Left ventricle myocardium superior (tissue), 1 donor: Measurements from ENCODE around the gene TMPRSS11D. TPM values are rescaled to one million over a fixed set of nuclear protein-coding genes. Genes with fewer than 3 reads are reported as not detected.

Experiments
- ATAC-seq: fragments of 200-7000 bp; cut with Tn5 transposase; one replicate; pipeline ENCODE4 v1.9.1; 2020; ENCODE audit warnings: mild to moderate bottlenecking, moderate library complexity
- DNase-seq: peaks from one replicate; pipeline ENCODE4 v3.0.0-alpha.2; 2020
- intact Hi-C: fragments of 100-400 bp; cut with micrococcal nuclease; formaldehyde crosslinking; loops from one replicate; pipeline ENCODE4 v1.11.0; 2022
- total RNA-seq: library from RNA; stranded (reverse); fragmentation: NEBNext Ultra II Directional; extraction: Animal tissue kit (Norgen Biotek cat#: 25700); gene quantifications from one replicate; pipeline ENCODE4 v1.2.1, GENCODE V29; 2021
- donor health status: DM: no; HTN: yes; CAD: no; lungs with severe emphysema.

Gene TMPRSS11D
- total RNA-seq, 1 donor from 2014 or later: not detected

DNA sequence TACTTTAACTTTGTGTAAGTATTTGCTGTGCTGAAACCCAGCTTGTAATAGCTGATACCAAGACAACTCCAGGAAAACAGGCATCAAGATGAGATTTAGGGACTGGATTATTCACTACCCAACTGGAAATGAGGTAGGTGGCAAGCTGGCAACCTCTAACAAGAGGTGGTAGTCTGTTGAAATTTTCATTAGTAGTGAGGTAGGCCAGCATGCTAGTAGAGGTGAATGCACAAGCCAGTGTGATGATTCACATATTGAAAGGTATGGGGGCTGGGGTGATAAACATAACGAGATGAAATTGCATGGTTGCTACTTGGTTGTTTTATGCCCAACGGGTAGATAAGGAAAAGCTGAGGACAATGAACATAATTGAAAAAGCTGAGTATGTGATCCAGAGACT, 8.5 kb upstream of the TMPRSS11D start:
- DNase-seq (no peak), ATAC-seq (no peak)
- intact Hi-C loops: no loop called here

DNA sequence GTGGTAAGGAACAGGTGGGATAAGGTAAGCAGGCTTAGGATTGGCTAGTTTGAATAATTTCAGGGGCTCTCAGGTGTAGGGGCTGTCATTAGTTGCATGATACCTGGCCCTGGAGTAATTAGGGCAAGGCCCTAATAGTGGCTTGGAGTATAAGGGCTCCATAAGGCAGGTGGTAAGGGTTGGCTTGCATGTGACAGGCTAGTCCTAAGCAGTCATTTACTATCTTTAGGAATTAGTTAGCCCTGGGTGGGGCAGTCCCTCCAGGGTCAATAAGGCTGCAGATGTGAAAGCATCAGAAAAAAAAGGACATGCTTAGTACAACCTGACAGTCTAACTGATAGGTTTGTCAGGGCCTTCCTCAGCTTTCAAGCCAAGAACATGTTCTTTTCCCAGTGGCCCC, 7.8 kb upstream of the TMPRSS11D start:
- ATAC-seq (no peak), DNase-seq (no peak)
- intact Hi-C loops: no loop called here

GRCh38 chr4:67886281-67886680, 2.5 kb upstream of the TMPRSS11D start:
- ATAC-seq (no peak), DNase-seq (no peak)
- intact Hi-C loops: no loop called here

DNA sequence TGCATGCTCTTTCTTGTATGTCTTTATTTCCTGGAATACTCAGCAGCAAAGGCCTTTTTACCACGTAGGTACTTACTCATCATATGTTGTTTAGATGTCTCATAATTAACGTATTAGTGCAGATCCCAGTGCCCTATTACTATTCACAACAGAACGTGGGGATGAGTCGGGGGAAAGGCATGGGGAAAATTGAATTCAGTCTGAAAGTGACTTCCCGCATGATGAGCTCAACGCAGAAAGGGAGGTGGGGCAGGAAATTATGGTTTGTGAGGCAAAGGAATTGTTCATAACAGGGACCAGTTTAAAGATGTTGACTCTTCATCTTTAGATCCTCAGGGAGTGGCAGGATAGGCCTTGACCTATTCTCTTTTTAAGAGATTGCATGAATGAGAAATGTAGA, 2.0 kb upstream of the TMPRSS11D start:
- ATAC-seq: no peak
- DNase-seq: no peak
- intact Hi-C loops: no loop called here

DNA sequence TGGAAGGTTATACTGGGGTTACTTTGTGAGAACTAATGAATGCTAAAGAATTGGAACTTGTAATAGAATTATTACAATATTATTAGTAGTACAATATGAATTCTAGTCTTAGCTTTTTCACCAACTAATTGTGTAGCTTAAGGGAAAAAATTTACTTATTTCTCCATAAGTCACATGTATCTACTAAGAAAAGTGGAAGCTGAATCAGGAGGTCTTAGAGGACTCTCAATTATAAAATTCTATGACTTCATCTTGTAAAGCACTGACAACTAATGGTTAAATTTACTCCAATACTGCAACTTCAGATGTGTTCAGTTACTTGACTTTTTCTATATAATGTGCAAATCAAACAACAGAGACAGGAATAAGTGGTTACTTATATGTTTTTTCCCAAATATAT, 899 bp upstream of the TMPRSS11D start:
- intact Hi-C loops: no loop called here

DNA sequence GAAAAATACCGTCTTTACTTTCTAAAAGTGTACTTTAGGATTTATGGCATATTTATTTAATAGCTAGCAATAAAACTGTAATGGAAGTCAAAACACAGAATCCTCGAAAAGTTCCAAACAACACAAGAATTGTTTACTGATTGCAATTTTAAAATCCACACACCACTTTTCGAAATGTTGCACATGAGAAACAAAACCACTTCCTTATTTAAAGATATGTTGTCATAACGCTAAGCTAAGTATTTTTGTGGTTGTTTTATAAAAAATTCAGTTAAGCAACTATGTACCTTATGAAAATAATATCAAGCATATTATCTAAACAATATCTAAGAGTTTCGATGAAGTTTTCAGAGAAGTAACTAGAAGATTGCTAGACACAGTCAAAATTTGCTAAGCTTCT, 344 bp downstream of the TMPRSS11D start:
- intact Hi-C loops: no loop called here
- no peak for DNase-seq
- ATAC-seq: no peak

More for the DNA sequence above, 899 bp upstream of the TMPRSS11D start:
- ATAC-seq (no peak), DNase-seq (no peak)

DNA sequence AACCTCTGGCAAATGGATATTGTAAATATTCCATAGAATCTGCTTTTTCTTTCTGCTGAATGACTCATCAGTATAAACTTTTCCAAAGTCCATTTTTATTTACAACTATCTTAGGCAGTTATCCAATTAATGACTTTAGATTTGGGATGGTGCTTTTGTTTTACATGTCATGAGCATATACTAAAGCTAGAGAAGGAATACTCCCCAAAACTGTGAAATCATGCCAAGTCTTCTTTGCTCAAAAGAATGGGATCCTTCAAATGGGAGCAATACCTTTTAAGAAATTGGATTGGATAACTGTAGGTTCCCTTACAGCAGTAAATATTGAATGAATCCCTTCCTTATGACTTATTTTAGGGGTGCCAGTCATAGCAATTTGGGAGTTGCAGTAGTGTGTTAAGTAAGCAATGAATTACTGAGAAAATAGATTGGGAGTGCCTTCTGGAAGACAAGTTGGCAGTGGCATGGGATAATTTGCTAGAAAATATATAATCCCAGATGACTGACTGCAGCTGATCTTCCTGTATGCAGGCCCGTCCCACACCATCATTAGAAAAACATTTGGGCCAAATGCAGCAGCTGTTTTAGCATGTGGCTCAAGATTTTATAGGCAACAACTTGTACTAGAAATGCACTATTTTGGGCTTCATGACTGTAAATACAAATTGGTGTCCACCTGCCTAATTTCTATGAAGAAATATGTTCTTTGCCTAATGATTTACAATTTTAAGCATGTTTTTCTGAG, 2.8 kb downstream of the TMPRSS11D start:
- DNase-seq: no peak
- intact Hi-C loops: no loop called here
- no peak for ATAC-seq

GRCh38 chr4:67879486-67879885, 4.3 kb downstream of the TMPRSS11D start:
- intact Hi-C loops: no loop called here
- ATAC-seq: no peak
- no peak for DNase-seq

DNA sequence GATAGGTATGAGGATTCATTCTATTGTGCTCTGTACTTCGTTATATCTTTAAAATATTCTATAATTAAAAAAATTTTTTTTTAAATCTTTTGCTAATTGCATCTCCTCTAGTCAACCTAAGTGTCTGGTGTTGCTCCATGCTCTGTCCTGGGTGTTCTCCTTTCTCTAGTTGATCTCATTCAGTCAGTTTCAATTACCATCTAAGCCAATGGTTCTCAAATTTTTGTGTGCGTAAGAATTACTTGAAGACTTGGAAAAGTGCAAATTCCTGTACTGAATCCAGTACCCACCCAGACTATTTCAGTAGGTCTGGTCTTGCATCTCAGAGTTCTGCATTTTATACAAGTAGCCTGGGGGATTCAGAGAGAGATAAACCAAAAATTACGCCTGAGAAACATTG, 6.7 kb downstream of the TMPRSS11D start:
- intact Hi-C loops: no loop called here
- no peak for ATAC-seq
- no peak for DNase-seq

- no peak for ATAC-seq
- intact Hi-C loops: no loop called here
- no peak for DNase-seq
Observed at GRCh38 chr4:67874986-67875385, 8.8 kb downstream of the TMPRSS11D start.

DNA sequence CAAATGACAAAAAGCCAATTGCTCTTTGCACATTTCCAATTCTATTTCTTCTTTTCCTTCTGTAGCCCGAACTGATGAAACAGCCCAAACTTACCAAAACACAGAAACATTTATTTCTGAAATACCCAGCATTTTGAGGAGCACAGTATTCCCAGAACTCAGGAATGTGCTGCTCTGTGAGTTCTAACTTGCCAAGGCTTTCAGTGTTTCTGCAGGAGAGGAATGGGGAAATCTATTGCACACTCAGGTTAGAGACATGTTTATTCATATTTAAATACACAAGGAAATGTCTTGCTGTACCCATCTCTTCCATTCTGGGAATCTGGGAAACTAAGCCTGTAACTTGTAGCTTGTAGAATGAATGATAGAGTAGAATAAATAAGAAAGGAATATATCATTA, 10.7 kb downstream of the TMPRSS11D start:
- intact Hi-C loops: no loop called here
- DNase-seq (no peak), ATAC-seq (no peak)

GRCh38 chr4:67871867-67872266, 11.9 kb downstream of the TMPRSS11D start:
- ATAC-seq: no peak
- DNase-seq: no peak
- intact Hi-C loops: no loop called here

- ATAC-seq (no peak), DNase-seq (no peak)
- intact Hi-C loops: no loop called here
Observed at GRCh38 chr4:67869580-67870190, 14.1 kb downstream of the TMPRSS11D start.

DNA sequence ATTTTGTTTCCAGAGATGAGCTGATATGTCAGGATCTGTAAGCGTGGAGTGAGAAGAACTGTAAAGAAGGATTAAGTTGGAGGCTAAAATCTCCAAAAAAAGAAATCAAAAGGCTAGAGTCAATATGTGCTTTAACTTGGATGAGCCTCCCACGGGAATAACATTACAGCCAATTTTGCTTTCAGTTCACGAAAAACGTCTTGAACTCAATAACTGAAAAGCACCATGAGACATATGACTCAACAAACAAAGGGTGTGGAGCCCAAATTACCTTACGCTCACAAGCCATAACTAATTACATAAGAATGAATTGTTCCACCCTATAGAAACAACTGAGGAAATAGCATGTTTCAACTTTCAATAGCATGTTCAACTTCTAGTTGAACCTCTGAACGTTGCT, 22.3 kb downstream of the TMPRSS11D start:
- DNase-seq: no peak
- intact Hi-C loops: no loop called here
- no peak for ATAC-seq

DNA sequence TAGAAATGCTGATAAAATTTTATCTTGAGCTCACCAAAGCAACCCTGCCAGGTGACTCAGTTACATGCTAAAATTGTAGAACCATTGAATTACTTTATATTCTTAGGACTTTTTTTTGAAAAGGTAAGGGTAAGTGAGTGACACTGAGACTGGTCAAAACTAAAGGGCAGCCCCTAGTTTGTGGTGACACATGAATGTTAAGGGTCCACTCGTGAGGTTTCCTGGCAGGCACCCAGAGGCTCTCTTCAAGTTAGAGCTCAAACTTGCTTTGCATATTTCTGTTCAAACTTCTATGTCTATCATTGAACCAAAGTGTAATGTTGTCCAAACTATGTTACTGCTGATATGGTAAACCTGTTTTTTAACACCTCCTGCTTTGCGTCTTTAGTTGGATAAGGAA, 30.5 kb downstream of the TMPRSS11D start:
- ATAC-seq: no peak
- no peak for DNase-seq
- intact Hi-C loops: no loop called here

DNA sequence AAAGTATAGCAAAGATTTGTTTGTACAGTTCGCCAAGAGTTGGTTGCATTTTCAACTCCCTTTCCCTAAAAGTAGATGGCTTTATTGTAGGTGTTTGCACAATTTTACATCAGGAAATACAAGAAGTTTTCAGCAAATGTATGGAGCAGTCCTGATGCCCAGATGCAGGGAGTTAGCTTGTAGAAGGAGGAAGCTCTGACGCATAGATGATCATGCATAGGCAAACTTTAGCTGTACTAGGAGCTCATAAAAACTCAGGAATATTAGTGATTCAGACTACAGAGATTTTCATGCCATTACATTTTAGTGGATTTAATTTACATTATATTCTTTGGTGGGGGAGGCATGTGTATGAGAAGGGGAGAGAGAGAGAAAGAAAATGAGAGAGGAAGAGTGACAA, 62.9 kb downstream of the TMPRSS11D start:
- DNase-seq: no peak
- intact Hi-C loops: no loop called here
- ATAC-seq: no peak

DNA sequence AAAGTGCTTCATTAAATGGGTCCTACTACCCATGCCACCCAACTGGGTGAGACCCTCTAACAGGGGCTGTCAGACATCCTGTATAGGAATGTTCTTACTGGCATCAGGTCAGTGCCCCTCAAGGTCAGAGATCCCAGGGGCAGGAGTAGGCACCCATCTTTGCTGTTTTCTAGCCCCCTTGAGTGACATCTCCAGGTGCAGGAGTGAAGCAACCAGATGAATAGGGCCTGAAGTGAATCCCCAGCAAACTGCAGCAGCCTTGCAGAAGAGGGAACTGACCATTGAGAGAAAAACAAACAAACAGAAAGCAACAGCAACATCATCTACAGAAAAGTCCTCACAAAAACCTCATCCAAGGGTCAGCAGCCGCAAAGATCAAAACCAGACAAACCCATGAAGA, 73.8 kb downstream of the TMPRSS11D start:
- intact Hi-C loops: no loop called here
- ATAC-seq: no peak
- DNase-seq: no peak

DNA sequence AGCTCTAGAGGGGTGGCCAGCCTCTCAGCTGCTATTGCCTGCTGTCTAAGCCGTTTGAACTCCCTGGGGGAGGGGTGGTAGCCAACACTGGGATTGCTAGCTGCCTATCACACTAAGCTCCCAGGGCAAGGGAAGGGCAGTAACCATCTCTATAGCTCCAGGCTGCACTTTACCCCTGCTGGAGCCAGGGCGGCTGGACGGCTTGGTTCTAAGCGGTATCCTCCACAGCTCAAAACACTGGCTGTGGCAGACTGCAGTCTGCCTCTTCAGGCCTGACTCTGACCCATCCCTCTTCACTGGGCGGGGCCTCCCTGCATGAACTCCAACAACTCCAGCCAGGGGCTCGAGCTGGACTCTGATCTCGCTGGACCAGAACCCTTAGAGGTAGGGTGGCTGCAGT, 74.3 kb downstream of the TMPRSS11D start:
- intact Hi-C loops: no loop called here
- DNase-seq (no peak), ATAC-seq (no peak)

- intact Hi-C loops: no loop called here
- no peak for DNase-seq
- ATAC-seq: no peak
Observed at GRCh38 chr4:67796810-67797209, 87.0 kb downstream of the TMPRSS11D start.

DNA sequence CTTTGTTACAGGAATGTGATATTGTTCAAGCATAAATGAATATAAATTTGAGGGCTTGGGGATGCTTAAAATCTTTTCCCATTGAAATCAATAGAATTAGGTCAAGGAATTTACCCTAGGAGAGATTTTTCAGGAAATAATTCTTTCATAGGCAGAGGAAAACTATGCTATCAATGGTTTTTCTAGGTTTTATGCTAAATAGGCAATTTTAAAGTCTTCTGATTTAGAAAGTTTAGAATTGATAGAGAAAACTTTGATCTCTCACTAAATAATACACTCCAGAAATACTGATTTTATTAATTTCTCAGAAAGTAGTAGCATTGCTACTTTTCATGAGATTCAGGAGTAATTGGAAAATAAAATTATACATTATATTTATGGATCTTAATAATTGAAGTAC, 93.1 kb downstream of the TMPRSS11D start:
- ATAC-seq: no peak
- intact Hi-C loops: no loop called here
- no peak for DNase-seq

DNA sequence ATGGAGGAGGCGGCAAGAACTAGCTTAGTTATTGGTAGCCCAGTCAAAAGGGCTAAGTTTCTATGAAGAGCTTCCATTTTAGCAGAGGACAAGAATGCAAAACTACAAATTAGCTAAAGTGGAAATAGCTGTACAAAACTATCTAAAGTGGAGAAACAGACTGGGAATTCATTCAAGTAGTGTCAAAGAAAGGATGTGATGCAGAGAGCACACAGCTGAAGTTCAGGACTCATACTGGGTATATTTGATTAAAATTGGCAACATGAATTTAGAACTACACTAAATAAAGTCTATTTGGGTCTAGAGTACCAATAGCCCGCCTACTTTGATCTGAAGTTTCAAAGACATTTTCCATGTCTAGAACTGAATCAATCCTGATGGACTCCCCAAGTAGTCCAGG, 96.5 kb downstream of the TMPRSS11D start:
- DNase-seq (no peak), ATAC-seq (no peak)
- intact Hi-C loops: no loop called here
